PFSK-1 (cell line): ENCODE measurements around the gene PLAAT1.

Experiments
- FOXP2 ChIP-seq: optimal IDR thresholded peaks from 2 replicates; pipeline ENCODE3; 2011; ENCODE audit warnings: borderline replicate concordance, control low read depth, inconsistent platforms; ENCODE audit not compliant: insufficient read depth; ENCODE audit errors: extremely low read length, extremely low read depth
- POLR2AphosphoS5 ChIP-seq: IDR thresholded peaks from 2 replicates; pipeline ENCODE4 v1.6.1; 2012; ENCODE audit warnings: low read depth, mild to moderate bottlenecking, control low read depth, low read length, moderate library complexity
- SIN3A ChIP-seq: IDR thresholded peaks from 2 replicates; pipeline ENCODE4 v1.6.1; 2012; ENCODE audit warnings: mild to moderate bottlenecking, low read length, moderate library complexity, borderline replicate concordance; ENCODE audit not compliant: insufficient read depth
- TAF1 ChIP-seq: IDR thresholded peaks from 2 replicates; pipeline ENCODE4 v1.6.1; 2012; ENCODE audit warnings: low read length, control low read depth, borderline replicate concordance; ENCODE audit not compliant: insufficient read depth
- TF ChIP-seq, protein P1 (sequence below), 2 experiments: IDR thresholded peaks; 2 replicates each; pipeline versions ENCODE4 v1.6.1 to v1.8.0; 2011 to 2012; ENCODE audit warnings: low read depth in 2 of 2, low read length in 2 of 2, control low read depth in 1 of 2, inconsistent platforms in 1 of 2, mild to moderate bottlenecking in 1 of 2, moderate library complexity in 1 of 2; ENCODE audit not compliant: insufficient read depth in 1 of 2

The PLAAT1 gene

DNA sequence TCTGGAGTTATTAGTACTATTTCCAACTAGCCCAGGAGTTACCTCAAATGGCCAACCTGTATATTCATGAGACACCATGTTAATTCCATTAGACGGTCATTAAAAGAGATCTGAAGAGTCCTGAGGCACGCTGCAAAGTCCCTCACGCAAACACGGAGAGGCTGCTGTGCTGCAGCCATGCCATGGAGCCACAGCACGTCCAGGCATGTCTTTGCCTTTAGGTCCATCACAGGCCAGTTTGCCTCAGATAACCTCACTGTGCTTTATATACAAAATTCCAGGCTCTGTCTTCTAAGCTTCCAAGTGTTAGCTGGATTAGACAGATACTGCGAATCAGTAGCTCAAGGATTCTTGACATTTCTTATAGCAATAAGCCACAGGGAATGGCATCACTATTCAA is 9.8 kb upstream of the PLAAT1 start:
- TF ChIP-seq SIN3A (no peak), TAF1 (no peak)
- TF ChIP-seq, protein P1, sequence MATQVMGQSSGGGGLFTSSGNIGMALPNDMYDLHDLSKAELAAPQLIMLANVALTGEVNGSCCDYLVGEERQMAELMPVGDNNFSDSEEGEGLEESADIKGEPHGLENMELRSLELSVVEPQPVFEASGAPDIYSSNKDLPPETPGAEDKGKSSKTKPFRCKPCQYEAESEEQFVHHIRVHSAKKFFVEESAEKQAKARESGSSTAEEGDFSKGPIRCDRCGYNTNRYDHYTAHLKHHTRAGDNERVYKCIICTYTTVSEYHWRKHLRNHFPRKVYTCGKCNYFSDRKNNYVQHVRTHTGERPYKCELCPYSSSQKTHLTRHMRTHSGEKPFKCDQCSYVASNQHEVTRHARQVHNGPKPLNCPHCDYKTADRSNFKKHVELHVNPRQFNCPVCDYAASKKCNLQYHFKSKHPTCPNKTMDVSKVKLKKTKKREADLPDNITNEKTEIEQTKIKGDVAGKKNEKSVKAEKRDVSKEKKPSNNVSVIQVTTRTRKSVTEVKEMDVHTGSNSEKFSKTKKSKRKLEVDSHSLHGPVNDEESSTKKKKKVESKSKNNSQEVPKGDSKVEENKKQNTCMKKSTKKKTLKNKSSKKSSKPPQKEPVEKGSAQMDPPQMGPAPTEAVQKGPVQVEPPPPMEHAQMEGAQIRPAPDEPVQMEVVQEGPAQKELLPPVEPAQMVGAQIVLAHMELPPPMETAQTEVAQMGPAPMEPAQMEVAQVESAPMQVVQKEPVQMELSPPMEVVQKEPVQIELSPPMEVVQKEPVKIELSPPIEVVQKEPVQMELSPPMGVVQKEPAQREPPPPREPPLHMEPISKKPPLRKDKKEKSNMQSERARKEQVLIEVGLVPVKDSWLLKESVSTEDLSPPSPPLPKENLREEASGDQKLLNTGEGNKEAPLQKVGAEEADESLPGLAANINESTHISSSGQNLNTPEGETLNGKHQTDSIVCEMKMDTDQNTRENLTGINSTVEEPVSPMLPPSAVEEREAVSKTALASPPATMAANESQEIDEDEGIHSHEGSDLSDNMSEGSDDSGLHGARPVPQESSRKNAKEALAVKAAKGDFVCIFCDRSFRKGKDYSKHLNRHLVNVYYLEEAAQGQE (IDR thresholded peaks at IDR 0.05; ENCODE audit: insufficient read depth in 1 of 2, low read depth in 2 of 2, low read length in 2 of 2): no peak

DNA sequence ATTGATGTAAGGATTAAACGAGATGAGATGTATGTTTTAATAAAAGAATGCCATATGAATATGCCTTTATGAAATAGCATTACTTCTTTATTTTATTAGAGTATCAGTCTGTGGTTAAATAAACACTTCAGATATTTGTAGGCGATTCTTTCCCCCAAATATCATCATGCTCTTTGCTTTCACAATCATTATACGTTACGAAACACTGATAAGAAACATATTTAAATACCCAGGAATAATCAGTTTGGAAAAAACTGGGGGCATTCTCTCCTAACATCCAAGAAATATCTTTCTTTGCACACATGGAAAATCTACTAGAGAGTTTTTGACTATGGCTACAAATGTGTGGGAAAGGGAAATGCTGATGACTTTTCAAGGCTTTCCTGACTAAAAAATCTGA is 4.4 kb upstream of the PLAAT1 start:
- TF ChIP-seq TAF1: no peak
- no peak for TF ChIP-seq POLR2AphosphoS5

DNA sequence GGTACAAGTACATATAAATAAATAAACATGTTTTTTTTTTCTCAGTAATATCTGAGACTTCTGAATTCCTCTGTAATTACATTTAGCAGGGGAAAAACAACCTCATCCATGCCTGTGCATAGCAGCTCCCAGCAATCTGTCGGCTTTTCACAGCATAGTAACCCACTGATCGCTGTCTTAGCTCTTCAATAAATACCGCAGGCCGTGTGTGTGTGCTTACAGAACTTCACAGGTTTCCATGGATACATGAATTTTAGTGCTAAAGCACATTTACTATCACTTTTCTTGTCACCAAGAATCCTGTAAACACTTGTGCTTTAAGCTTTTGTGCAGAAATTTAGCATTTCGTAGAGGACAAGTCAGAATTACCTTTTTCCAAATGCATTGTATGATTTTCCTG is 4.0 kb upstream of the PLAAT1 start:
- TF ChIP-seq FOXP2: no peak
- TF ChIP-seq, protein P1 (IDR thresholded peaks at IDR 0.05; ENCODE audit: insufficient read depth in 1 of 2, low read depth in 2 of 2, low read length in 2 of 2): no peak
- no peak for TF ChIP-seq SIN3A
- TF ChIP-seq TAF1: no peak
- TF ChIP-seq POLR2AphosphoS5: no peak

DNA sequence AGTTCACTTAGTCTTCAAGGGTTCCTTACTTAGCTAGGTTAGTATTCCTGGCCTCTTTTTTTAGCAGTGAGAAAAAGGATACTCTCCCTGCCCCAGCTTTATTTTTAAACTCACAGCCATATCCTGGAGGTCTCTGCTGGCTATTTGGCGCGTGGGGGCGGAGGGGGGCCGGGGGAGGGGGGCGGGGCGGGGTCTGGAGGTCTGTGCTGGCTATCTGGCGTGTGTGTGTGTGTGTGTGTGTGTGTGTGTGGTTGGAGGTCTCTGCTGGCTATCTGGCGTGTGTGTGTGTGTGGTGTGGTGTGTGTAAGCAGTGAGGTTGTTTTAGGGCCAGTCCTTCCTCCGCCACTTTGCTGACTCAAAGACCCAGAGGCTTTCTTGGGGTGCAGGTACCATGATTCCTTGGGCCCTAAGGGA is 579 bp upstream of the PLAAT1 start:
- TF ChIP-seq TAF1 (no peak), FOXP2 (no peak), POLR2AphosphoS5 (no peak), SIN3A (no peak)
- TF ChIP-seq, protein P1 (IDR thresholded peaks at IDR 0.05; ENCODE audit: insufficient read depth in 1 of 2, low read depth in 2 of 2, low read length in 2 of 2): no peak

DNA sequence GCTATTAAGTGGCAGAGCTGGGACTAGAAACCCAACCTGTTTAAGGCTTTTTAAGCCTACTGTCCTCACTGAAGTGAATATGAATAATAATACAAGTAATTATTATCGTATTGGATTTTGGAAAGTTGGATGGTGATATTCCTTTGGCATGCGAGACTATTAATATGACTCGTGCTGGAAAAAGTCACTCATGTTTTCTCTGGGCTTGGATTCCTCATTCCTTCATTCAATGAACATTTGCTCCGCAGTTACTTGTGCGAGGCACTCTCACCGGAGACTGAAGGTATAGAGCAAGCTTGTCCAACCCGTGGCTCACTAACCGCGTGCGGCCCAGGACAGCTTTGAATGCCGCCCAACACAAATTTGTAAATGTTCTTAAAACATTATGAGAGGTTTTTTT is 694 bp downstream of the PLAAT1 start:
- TF ChIP-seq POLR2AphosphoS5 (no peak), TAF1 (no peak), SIN3A (no peak), FOXP2 (no peak)
- TF ChIP-seq, protein P1 (IDR thresholded peaks at IDR 0.05; ENCODE audit: insufficient read depth in 1 of 2, low read depth in 2 of 2, low read length in 2 of 2): no peak

DNA sequence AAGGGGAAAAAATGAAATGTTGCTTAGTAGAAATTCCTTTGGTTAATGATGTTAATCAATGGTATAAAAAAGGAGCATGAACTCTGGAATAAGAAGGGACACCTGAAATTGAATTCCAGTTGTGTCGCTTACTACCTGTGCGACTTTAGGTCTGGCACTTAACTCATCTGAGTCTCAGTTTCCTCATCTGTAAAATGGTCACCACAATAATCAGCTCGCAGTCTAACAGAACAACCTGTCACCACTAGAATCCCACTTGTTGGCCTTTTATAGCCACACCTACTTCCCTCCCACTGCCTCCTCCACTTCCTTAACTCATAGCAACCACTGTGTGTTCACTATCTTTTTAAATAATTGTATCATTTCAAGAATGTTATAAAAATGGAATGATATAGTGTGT is 2.5 kb downstream of the PLAAT1 start:
- no peak for TF ChIP-seq FOXP2
- TF ChIP-seq, protein P1 (IDR thresholded peaks at IDR 0.05; ENCODE audit: insufficient read depth in 1 of 2, low read depth in 2 of 2, low read length in 2 of 2): no peak
- no peak for TF ChIP-seq POLR2AphosphoS5
- no peak for TF ChIP-seq SIN3A
- no peak for TF ChIP-seq TAF1
